IPS-NIHi11 (cell line): ENCODE measurements around the gene SPATA21.
"Not testable (repeated sequence)": the region's sequence is repeated elsewhere in the genome, so short reads cannot be mapped to it uniquely, and the experiment has no call there.

Experiments used
- DNase-seq: peaks from one replicate; pipeline ENCODE4 v3.0.0; 2012; ENCODE audit warnings: mixed read lengths, low spot score

The SPATA21 gene, protein sequence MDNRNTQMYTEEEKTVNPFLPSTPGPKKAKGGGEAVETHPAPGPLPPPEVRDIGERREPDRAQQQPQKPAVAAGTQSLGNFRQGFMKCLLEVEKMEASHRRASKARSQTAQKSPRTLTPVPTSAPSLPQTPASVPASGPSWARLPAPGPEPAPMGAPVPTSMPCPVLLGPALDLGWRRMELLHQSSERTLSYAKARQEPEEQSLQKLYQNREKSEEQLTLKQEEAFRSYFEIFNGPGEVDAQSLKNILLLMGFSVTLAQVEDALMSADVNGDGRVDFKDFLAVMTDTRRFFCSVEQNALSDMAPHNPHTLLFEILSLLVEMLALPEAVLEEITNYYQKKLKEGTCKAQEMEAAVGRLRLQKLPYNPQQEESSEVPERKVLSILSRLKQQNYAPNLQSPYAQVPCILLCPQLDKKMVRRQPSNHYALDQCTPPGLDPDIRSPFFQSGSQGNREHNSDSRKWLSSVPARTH

DNA sequence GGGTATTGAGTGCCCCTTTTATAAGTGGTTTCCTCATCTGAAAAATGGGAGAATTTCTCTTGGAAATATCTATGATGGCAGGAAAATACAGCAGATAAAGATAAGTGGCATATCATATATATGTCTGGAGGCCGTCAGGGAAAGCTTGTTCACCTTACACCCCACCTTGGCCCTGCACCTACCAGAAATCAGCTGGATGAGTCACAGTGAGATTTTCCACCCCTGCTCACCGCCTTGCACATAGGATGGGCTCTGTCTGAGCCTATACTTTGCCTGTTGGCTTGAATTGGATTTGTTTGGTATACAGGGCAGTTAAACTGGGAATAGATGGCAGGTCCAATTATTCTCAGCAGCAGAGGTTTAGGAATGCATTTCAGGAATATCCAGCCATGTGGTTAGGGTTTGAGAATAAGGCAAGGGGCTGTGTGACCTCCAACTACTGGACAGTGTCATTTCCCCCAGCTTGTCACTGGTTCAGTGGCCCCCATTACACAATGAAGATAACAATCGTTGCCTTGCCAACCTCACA lies at the start of gene SPATA21:
TSS of gene SPATA21 (minus strand) at position 479 of the 529 bp plus-strand sequence. CDS start 6,053 bp downstream, outside the sequence.
- no peak for DNase-seq

DNA sequence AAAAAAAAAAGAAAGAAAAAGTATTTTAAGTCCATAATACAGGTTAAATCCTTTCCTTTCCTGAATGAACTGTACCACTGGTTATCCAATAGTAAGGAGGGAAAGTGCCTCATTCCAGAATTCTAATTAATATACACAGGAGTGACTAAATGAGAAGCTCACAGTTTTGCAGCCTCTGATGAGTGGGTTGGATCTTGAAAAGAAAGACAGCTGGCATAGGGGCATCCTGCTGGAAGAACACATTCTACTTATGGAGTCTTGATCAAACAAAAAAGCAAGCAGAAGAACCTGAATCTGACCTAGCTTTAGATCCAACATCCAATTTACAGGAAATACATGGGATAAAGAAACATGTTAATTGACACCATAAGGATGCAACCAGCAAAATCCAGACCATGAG lies 49.8 kb upstream of the SPATA21 start:
- not testable (repeated sequence) for DNase-seq

DNA sequence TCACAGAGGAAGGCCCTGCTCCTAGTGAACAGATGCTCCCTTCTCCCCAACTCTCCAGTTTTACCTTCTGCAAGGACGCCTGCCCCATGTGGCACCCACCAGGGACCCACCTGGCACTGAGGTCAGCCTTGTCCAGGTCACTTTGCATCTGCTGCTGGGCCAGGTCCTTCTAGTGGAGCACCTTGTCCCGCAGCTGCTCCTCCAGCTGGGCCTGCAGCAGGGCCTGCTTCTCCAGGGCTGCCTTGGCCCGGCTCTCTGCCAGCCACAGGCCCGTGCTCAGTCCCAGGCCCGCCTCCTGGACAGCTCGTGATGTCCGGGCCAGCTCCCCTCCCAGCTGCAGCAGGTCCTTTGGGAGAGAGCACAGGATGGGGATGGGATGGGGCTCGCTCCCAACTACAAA lies 49.1 kb upstream of the SPATA21 start:
- DNase-seq = not testable (repeated sequence)

DNA sequence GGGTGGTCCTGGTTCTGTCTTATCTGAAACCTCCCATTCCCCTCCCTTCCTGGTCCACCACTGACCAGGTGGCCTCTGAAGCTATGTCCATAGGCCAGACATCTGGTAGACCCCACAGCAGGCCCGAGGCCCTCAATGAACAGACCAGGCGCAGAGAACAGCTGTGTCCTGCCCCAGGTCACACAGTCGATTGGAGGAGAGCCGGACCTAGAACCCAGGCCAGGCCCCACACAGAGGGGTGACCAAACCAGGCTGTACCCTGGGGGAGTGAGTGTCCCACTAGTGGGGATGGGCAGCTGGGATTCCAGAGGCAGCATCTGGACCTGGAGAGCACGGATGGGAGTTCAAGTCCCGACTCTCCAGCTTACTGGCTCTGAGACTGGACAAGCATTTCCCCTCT lies 47.7 kb upstream of the SPATA21 start:
- no peak for DNase-seq

DNA sequence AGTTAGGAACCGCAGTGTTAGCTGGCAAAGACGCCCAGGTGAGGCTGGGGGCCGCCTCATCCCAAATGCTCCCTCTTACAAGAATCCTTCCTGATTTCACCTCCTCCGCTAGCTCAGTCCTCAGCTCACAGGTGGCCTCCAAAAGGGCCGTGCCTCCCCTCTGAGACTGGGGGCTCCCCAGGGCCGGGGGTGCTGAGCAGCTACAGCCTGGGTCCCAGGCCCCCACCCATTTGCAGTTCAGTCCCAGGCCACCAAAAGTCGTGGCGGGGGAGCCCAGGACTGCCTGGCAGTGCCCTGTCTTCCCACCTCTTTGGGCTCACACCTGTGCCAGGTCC lies 47.2 kb upstream of the SPATA21 start:
- no peak for DNase-seq

DNA sequence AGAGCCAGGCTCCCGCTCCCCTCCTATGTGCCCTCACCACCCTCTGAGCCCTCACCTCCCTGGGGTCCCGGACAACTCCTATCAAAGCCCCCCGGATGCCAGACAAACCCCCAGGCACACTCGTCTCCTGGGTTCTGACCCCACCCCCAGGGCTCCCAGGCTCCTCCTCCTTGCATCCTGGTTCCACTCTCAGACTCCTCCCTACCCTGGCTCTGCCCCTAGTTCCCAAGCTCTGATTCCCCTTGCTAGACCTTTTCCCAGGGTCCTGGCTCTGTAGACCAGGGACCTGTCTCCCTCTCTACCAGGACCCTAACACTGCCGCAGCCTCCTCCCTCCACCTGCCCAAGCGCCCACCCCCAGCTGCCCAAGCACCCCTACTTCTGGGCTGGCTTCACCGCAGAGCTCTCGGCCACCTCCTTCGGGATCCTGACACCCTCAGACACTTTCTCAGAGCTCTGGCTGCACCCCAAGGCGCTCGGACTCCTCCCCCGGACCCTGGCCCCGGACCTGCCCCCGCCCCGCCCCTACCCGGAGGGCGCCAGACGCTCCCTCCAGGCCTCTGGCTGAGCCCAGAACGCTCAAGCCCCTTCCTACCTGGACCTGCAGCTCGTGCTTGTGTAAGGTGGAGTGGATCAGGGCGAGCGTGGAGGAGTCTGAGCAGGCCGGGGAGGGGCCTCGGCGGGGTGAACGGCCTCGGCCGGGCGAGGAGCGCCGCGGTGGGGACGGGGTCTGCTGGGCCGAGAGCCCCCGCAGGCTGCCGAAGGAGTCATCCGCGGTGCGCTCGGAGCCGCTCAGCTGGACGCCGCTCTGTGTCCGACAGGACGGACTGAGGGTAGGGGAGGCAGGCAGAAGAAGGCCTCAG lies 46.6 kb upstream of the SPATA21 start:
- DNase-seq = not testable (repeated sequence)

DNA sequence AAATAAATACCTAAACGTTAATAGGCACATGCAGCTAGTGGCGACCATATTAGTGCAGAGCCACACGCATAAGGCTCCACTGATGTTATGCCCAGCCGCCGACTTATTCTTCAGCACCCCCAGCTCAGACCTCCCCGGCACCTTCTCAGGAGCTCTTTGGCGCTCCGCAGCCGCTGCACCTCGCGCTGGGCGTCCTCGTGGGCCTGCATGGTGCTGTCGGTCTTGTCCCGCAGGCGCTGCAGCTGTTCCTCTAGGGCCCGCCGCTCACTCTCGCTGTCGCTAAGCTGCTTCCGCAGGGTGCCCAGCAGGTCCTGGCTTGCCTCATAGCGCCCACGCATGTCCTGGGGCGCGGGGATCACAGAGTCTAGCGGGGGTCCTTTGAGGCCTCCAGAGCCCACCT lies 45.9 kb upstream of the SPATA21 start:
- DNase-seq = not testable (repeated sequence)

DNA sequence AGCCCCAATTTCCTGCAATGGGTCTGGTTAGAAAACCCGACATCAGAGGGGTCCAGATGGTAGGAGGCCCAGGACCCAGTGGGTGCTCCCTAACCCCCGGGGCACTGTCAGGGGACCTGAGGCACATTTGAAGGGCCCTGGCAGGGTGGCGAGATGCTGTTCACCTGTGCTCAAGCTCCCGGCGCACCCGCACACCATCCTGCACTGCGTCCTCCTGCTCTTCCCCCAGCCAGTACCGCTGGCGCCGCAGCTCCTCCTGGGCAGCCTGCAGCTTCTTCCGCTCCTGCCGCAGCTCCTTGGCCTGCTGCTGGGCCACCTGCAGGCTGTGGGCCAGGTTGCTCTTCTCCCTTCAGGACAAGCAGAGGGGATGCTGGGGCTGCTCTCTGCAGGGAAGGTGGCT lies 40.9 kb upstream of the SPATA21 start:
- DNase-seq = no peak

DNA sequence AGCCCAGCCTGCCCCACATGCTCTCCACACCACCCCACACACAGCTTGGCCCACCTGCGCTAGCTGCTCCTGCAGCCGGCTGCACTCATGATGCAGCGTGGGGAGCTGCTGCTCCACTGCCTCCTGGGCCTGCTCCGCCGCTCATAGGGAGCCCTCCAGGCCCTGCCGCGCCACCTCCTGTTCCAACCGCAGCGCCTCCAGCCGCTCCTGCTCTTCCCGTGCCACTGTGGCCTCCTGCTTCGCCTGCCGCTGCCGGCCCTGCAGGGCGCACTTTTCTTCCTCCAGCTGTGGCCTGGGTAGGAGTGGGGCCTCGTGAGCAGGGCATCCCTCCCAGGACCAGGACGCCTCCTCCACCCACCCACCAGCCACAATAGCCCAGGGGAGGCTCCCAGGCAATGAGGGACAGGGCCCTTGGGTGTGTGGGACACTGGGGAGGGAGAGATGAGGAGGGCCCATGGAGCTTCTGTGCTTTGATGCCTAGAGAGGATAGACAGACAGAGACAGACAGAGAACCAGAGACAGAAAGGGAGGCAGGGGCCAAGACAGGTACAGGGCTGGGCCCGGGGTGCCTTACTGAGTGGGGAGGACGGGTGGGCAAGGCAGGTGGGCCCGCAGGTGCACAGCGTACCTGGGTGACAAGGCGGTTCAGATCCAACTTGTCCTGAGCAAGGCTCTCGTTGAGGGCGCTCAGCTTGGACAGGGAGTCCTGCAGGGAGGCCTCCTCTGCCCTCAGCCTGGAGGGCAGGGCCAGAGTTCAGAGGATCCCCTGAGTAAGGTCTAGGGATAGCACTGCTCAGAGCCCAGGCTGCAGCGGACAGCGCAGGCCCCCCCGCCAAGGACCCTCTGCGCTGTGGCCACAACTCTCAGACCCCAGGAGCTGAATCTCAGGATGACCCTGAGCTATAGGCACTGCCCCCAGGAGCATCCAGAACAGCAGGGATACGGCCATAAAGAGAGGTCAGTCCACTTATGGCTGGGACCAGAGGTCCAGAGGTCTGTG lies 38.8 kb upstream of the SPATA21 start:
- not testable (repeated sequence) for DNase-seq

DNA sequence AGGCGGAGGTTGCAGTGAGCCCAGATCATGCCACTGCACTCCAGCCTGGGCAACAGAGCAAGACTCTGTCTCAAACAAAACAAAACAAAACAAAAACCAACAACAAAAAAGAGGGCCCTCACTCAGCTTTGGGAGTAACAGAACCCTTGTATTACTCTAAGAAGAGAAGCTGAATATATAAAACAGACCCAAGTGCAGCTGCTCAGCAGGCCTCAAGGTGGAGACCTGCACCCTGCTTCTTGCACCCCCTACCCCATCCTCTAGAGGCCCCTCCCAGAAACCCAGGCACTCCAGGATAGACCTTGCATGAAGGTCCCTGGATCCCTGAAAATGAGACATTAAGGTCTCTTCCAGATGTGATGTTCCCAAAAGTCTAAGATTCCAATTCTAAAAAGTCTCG lies 37.7 kb upstream of the SPATA21 start:
- peak; percentile 59 for DNase-seq

DNA sequence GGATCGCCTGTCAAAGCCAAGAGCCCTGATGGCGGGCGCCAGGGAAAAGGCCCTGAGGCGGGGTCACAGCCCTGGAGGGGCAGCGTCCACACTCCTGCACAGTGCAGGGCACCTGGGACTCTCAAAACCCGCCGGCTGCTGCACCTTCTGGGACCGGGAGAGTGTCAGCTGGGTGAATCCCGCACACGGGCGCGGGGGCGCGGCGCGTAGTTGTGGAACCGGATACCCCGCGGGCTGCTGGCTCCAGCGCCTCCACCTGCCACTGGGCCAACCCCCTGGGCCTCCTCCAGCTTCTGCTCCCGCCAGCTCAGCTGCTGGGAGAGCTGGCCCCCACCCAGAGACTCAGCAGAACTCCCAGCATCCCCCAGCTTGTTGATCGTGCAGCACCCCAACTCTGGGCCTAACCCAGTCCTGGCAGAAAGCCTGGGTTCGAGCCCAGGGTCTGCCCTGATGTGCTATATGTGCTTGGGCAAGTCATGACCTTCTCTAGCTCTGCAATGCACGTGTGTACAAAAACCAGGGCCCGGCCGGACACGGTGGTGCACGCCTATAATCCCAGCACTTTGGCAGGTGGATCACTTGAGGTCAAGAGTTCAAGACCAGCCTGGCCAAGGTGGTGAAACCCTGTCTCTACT lies 37.1 kb upstream of the SPATA21 start:
- no peak for DNase-seq

DNA sequence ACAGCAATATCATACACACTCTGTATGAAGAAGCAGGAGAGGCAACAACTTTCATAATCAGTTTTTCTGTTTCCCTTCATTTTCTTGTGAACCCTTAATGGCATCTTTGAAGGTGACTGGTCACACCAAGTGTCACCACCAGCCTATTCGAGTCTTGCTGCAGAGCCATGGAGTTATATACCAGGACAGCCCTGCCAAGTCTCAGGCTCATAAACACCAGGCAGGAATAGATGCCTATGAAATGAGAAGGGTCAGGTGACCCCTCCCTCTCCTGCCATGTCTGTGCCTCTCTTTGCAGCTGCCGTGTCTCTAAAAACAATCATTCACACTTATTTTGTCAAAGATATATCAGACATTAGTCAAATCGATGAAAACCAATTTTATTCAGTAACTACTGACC lies 31.3 kb upstream of the SPATA21 start:
- no peak for DNase-seq

DNA sequence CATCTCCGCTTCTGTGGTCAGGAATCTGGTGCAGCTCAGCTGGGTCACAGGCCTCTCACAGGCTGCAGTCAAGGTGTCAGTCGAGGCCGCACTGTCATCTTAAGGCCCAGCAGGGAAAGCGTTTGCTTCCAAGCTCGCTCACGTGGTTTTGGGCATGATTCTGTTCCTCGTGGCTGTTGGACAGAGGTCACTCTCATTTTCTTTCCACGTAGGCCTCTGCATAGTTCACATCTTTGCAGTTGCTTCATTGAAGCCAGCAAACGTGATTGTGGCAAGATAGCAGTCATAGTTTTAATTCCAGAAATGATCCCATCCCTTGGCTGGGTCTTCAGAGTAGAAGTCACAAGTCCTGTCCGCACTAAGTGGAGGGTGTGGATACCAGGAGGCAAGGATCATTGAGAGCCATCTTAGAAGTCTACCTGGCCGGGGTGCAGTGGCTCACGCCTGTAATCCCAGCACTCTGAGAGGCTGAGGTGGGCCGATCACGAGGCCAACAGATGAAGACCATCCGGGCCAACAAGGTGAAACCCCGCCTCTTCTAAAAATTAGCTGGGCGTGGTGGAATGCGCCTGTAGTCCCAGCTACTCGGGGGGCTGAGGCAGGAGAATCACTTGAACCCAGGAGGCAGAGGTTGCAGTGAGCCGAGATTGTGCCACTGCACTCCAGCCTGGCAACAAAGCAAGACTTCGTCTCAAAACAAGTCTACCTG lies 27.8 kb upstream of the SPATA21 start:
- no peak for DNase-seq

DNA sequence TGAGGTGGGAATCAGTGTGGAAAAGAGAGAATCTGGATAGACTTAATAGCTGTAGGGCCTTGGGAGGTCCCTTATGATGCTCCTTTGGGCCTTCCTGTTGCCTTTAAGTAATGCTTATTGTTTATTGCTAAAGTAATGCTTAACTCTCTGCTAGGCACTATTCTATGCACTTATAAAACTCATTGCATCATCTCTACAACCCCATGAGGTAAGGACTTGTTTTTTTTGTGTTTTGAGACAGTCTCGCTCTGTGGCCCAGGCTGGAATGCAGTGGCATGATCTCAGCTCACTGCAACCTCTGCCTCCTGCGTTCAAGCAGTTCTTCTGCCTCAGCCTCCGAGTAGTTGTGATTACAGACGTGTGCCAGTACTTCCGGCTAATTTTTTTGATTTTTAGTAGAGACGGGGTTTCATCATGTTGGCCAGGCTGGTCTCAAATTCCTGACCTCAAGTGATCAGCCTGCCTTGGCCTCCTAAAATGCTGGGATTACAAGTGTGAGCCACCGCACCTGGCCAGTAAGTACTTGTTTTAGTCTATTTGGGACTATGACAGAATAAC lies 25.6 kb upstream of the SPATA21 start:
- no peak for DNase-seq

DNA sequence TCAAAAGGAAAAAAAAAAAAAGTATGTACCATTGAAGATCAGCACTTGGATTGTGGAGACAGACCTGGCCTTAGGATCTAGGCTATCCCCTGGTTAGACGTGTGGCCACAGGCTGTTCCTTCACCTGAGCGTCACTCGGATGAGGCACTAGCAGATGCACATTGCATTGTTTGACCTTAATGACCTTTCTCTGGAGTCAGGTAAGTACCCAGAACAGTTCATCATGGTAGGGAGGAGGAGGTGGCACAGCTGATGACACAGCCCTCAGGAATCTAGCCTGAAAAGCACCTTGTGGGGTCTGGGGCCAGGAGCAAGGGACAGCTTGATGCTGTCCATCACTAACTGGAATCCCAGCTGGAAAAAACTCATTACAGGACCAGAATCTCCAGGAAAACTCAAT lies 24.5 kb upstream of the SPATA21 start:
- DNase-seq = no peak

DNA sequence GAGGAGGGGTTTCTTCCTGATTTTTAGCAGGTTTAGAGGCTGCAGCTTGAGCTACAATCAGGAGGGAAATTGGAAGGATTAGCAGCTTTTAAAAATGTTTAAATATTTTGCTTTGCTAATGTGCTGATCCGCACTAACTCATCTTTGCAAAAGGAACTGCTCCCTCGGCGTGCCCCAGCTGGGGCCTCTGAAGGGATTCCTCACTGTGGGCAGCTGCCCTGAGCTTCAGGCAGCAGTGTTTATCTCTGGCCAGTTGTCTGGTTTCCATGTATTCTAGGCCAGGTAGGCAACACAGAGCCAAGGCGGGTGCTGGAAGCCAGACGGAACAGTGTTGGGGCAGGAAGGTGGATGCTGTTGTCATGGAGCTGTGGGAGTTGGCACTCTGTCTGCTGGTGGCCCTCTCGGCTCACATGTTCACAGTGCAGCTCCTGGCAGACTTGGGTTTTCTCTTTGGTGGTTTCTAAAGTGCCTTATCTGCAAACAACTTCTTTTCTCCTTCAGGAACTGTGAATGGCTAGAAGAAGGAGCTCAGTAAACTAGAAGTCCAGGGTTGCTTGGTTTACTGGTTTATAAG lies 22.2 kb upstream of the SPATA21 start:
- no peak for DNase-seq

DNA sequence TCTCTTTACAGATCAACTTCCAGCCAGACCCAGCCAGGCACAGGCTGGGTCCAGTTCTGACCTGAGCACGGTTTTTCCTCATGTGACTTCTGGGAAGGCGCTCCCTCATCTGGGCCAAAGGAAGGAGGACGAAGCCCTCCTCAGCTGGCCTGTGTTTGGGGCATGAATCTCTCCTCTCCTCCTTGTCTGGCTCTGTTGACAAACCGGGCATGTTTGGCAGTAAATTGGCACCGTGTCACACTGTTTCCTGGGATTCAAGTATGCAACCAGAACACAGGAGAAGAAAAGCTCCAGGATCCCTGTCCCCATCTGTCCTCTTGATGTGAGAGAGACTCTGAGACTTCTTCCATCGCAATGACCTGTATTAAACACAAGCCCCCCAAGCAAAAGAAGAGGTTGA lies 21.6 kb upstream of the SPATA21 start:
- DNase-seq = no peak

DNA sequence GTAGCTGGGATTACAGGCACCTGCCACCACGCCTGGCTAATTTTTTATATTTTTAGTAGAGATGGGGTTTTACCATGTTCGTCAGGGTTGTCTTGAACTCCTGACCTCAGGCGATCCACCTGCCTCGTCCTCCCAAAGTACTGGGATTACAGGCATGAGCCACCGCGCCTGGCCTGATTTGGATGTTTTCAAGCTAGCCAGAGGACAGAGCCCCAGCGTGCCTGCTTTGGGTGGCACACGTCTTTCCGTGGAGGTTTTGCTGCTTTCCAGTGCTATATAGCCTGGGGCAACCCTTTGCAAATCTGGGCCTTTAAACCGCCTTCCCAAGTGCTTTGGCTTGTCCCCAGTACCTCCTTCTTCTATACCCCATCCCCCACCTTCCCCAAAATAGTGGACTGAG lies 18.9 kb upstream of the SPATA21 start:
- not testable (repeated sequence) for DNase-seq

DNA sequence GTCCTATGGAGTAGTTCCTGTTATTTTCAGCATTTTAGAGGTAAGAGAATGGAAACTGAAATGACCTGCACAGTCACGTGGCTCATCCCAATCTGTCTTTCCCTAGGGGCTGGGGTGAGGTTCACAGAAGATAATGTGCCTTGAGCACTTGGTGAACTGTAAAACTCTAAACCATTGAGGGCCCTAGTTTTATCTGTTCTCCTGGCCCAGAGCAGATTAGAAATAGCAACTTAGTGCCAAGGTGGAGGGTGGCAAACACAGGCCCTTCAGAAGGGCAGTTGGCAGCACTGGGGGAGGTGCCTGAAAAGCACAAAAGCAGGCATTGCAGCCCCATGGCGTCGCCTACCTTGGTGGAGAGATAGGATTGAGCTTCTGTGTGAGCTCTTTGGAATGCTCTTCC lies 17.7 kb upstream of the SPATA21 start:
- not testable (repeated sequence) for DNase-seq
